ENCODE results near the gene S100PBP.
A peak's percentile ranks its signal among the peaks of the same experiment; 100 is the strongest.

Gene S100PBP

DNA sequence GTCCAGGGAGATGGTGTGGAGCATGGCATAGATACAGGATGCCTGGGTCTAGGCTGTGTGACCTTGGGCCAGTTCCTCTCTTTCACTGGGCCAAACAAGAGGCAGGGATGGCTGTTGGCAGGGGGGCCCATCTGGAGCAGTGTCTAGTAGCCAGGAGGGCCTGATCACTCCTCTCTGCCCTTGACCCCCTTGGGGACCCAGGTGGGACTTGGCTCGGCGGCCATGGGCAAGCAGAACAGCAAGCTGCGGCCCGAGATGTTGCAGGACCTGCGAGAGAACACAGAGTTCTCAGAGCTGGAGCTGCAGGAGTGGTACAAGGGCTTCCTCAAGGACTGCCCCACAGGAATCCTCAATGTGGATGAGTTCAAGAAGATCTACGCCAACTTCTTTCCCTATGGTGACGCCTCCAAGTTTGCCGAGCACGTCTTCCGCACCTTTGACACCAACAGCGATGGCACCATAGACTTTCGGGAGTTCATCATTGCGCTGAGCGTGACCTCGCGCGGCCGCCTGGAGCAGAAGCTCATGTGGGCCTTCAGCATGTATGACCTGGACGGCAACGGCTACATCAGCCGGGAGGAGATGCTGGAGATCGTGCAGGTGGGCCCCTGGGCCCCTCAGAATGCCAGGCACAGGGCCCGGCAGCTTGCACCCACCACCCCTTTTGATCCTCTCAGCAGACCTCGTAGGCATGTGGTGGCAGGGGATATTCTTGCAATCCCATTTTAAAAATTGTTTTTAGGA is 71.4 kb downstream of the S100PBP start:
- DNase-seq, result no peak

DNA sequence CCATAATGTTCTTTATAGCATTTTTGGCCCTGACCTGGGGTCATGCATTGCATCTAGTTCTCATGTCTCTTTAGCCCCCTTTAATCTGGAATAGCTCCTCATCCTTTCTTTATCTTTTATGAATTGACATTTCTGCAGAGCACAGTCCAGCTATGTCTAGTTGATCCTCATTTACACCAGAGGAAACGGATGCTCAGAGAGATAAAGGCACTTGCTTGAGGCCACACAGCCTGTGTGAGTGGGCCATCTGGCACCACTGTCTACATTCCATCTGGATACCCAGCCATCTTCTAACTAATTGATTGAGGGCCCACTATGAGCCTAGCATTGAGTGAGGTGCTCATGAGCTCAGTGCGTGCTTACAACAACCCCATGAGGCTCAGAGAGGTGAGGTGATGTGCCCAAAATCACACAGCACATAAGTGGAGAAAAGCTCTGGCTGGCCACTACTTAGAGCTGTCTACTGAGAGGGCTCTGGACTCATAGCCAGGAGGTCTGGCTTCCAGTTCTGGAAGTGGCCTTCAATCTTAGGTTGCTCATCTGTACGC is 72.4 kb downstream of the S100PBP start:
- no peak for DNase-seq

- no peak for DNase-seq
These were observed 73.2 kb downstream of the S100PBP start for GRCh38 chr1:32890516-32891240.

DNA sequence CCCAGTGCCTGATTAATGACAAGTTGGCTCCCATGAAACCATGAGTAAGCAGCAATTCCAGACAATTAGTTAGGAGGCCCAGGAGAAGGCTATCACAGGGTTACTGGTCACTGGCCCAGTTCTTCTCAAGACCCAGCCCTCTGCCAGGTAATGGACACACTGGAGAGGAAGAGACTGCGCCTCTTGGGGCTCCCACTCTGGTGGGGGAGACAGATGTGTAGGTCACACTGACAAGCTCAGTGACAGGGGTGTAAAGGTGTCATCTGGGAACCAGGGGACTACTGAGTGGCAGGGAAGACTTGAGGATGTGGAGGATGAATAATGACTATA is 73.8 kb downstream of the S100PBP start:
- DNase-seq, result no peak

- DNase-seq, result no peak
These were observed 74.2 kb downstream of the S100PBP start for GRCh38 chr1:32891630-32892029.

- DNase-seq, result peak; percentile 50
These were observed 75.1 kb downstream of the S100PBP start for GRCh38 chr1:32892368-32893197.

DNA sequence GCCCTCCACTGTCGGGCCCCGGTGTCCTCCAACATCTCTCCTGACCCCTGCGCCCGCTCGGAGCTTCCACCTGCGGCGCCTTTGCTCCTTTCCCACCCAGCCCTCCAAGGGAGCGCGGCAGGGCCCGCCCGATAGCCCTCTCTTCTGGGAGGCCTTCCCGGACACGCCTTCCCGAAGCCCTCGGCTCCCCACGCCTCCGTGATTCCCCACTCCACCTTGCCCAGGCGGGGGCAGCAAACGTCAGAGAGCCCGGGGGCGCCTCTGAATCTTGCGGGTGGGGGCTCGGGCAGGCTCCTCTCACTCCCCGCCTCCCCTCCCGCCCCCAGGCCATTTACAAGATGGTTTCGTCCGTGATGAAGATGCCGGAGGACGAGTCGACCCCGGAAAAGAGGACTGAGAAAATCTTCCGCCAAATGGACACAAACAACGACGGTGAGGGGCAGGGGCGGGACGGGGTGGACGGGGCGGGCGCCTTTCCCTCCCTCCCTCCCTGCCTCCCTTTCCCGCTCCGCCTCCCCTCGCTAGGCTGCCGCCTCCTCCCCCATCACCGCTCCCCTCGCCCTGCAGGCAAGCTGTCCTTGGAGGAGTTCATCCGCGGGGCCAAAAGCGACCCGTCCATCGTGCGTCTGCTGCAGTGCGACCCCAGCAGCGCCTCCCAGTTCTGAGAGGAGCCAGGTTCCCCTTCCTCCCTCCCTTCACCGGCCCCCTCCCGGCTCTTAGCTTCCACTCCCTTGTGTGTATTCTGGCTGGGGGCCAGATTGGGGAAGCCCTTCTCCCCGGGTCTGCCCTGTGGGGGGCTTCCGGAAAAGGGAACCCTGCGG is 76.0 kb downstream of the S100PBP start:
- peak; percentile 50 for DNase-seq

DNA sequence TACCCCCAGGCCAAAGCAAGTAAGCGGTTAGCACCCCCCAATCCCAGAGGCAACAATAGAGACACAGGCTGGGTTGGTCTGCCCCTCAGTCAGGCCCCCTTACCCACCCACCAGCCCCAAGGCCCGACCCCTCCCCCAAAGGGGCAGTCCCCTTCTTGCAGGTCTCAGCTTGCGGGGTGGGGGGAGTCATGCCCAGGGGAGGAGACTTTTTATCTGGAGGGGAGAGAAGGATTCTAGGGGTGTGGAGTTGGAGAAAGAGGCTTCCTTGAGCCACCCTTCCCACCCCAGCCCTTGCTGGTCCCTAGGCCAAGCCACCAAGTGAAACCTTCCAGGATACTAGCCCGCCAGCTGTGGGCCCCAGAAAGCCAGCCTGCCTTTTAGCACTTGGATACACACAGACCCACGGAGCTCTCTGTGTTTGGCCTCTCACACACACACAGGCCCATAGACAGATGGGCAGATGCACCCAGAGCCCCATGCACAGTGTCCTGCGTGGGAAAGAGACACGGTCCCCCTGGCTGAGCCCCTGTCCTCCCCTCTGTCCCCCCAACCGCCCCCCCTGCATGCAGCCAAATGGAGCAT is 76.7 kb downstream of the S100PBP start:
- DNase-seq, result peak; percentile 33

DNA sequence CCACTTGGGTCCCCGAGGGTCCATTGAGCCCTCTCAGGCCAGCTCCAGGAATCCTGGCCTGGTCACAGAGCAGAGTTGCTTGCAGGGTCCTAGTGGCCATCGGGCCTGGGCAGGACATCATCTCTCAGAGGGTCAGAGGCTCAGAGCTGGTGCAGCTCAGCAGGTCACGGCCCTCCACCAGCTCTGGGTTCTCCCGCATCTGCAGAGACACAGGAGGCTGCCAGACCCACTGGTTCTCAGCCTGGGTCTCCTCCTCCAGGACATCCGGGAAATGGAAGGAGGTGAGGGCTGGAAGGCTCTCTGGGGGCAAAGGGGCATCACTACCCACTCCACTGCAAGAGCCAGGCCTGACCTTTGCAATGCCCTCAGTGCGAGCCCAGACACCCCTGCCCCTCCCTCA is 77.2 kb downstream of the S100PBP start:
- no peak for DNase-seq

GRCh38 chr1:32895325-32896215 is 78.1 kb downstream of the S100PBP start:
- no peak for DNase-seq

GRCh38 chr1:32896451-32896850 is 79.0 kb downstream of the S100PBP start:
- no peak for DNase-seq

DNA sequence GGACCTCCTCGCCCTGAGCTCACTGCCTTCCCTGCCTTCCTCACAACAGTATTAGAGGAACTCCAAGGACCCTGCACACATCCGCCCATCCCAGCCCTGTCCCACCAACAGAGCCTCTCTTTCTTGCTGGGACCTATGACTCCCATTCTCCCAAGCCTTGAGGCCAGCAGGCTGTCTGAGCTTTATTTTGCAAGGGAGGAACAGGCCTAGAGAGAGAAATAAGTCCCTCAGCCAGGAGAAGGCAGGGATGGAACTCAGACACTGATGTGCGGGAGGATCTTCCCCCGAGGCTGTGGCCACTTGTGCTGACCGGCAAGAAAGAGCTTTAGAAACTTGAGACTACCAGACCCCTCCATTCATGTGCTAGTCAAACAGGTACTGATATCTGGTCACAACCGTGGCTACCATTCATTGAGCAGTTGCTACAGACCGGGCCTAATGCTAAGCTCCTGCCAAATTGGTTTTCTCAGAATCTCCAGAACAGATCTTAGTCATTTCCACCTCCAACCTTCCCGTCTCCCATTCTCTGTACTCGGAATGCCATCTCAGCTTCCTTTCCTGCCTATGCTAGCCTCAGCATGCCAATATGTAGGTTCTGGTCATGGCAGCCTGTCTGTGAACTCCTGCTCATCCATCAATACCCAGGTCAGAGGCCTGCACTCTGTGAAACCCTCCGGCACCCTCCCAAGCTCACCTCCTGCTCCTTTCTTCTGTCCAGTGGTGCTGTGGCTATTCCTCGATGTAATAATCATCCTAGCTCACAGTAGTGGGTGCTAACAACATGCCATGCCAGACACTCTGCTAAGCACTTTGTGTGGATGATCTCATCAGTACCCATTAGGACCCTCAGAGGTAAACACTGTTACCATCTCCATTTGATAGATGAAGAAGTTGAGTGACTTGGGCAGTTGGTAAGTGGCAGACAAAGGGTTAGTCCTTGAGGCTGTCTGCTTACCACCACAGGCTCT is 79.9 kb downstream of the S100PBP start:
- no peak for DNase-seq

GRCh38 chr1:32898056-32898455 is 80.6 kb downstream of the S100PBP start:
- no peak for DNase-seq

- no peak for DNase-seq
These were observed 81.5 kb downstream of the S100PBP start for GRCh38 chr1:32898958-32899357.

- DNase-seq, result no peak
These were observed 82.3 kb downstream of the S100PBP start for GRCh38 chr1:32899586-32900296.

DNA sequence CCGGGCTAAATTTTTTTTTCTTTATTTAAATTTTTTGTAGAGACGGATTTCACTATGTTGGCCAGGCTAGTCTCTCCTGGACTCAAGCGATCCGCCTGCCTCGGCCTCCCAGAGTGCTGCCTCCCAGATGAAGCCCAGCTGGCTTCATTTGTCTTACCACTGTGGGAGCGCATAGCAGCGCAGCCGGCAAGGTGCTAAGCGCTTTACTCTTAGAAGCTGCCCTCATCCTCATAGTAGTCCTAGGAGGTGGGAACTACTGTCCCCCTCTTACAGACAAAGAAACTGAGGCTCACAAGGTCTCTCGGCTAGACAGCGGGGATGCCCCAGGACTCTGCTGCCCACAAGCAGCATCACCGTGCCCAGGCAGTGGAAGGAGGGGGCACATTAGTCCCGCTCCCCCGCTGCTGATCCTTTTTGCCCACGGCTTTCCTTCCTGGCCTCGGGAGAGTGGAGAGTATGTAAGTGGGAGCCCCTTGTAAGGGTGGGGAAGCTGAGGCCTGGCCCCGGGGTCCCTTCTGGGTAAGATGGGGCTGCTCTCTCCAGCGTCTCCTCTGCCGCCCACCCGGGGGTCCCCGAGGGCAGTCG is 83.0 kb downstream of the S100PBP start:
- no peak for DNase-seq

- DNase-seq, result no peak
These were observed 83.7 kb downstream of the S100PBP start, which contains the start of gene TMEM54 for GRCh38 chr1:32900956-32901822. TMEM54 (minus strand) TSS chr1:32901389; CDS start chr1:32901238, 151 bp downstream.

All from NCI-H1694 treated with DMSO at 0.1 percent for 48 hours (cell line).